Fibroblast of lung (primary cell): ENCODE measurements around the gene CFAP45.

Experiments used
- CTCF ChIP-seq, 2 donors: IDR thresholded peaks in 1 of 2; conservative IDR thresholded peaks in 1 of 2; 1 replicate in 1 of 2; 2 replicates in 1 of 2; pipeline ENCODE4 v1.5.1; 2011 to 2012; ENCODE audit warnings: low read length in 2 of 2, control low read depth in 1 of 2, inconsistent platforms in 1 of 2, low read depth in 1 of 2, mild to moderate bottlenecking in 1 of 2
- EZH2 ChIP-seq: IDR thresholded peaks from 2 replicates; pipeline ENCODE4 v1.5.1; 2012; ENCODE audit warnings: low read length, control low read depth, mild to moderate bottlenecking; ENCODE audit errors: missing control alignments

DNA sequence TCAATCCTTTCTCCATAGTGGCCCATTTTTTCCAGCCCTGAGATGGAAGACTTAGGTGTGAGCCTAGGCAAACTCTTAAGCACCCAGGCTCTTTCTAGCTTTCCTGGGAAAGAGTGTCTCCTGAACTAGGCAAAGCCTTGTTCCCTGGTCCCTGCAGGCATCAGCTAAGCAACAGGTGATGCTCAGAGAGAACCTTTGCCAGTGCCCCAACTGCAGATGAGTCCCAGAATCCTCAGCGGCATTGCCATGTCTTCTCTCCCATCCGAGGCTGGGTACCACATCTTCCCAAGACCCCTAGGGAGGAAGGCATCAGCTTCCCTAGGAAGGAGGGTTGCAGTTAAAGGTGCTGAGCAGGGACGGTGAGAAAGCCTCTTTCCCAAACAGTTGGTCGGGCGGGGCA lies 29.3 kb downstream of the CFAP45 start:
- TF ChIP-seq CTCF (conservative IDR thresholded peaks at IDR 0.05 in 1 of 2, IDR thresholded peaks at IDR 0.05 in 1 of 2; ENCODE audit: low read depth in 1 of 2, low read length in 2 of 2) (no peak), EZH2 (no peak)
